ENCODE results near the gene ITGA3. TPM values are rescaled to one million over a fixed set of nuclear protein-coding genes. Genes with fewer than 3 reads are reported as not detected.
A peak's percentile ranks its signal among the peaks of the same experiment; 100 is the strongest.

ITGA3 gene
- total RNA-seq, 1 experiment from 2014 or later, result 1.4 TPM

GRCh38 chr17:50118828-50119218, 62.9 kb downstream of the ITGA3 start:
- no peak overlapping the region for H3K4me3 ChIP-seq (ENCODE audit: low read depth, low read length, poor library complexity, severe bottlenecking)
- ChIA-PET POLR2A (ENCODE audit: low non-redundant PET) (no interaction called here), CTCF (interaction anchor here (0.6 kb wide), 1 partner anchor 25 kb away, joined by 5 read pairs; no protein-coding TSS in a partner anchor)
- intact Hi-C loops (cut with micrococcal nuclease; ENCODE audit: unreplicated experiment), result no loop called here
- no peaks in the 10 kb centered on the region for H3K27me3 ChIP-seq (replicated peaks; ENCODE audit: insufficient read depth, low read depth, low read length, poor library complexity)
- peaks cover 2% of the 10 kb centered on the region for H3K36me3 ChIP-seq (ENCODE audit: insufficient read depth, low read length, poor library complexity, severe bottlenecking)
- no peak for DNase-seq (ENCODE audit: low spot score)
- H3K4me1 ChIP-seq (ENCODE audit: insufficient read depth, low read length, poor library complexity, severe bottlenecking), result peaks cover 40% of the 10 kb centered on the region
- no TSS peak for BruUV-seq (replicated peaks)
- TF ChIP-seq CTCF (conservative IDR thresholded peaks at IDR 0.05; ENCODE audit: low read depth, low read length) (no peak), EZH2 (IDR thresholded peaks at IDR 0.05; ENCODE audit: borderline replicate concordance, low read depth, low read length, poor library complexity, severe bottlenecking) (no peak)
- H3K27ac ChIP-seq (ENCODE audit: low read depth, low read length, poor library complexity, severe bottlenecking), result no peak overlapping the region
- H3K9me3 ChIP-seq (ENCODE audit: low read depth, low read length, poor library complexity, severe bottlenecking), result no peaks in the 10 kb centered on the region

DNA sequence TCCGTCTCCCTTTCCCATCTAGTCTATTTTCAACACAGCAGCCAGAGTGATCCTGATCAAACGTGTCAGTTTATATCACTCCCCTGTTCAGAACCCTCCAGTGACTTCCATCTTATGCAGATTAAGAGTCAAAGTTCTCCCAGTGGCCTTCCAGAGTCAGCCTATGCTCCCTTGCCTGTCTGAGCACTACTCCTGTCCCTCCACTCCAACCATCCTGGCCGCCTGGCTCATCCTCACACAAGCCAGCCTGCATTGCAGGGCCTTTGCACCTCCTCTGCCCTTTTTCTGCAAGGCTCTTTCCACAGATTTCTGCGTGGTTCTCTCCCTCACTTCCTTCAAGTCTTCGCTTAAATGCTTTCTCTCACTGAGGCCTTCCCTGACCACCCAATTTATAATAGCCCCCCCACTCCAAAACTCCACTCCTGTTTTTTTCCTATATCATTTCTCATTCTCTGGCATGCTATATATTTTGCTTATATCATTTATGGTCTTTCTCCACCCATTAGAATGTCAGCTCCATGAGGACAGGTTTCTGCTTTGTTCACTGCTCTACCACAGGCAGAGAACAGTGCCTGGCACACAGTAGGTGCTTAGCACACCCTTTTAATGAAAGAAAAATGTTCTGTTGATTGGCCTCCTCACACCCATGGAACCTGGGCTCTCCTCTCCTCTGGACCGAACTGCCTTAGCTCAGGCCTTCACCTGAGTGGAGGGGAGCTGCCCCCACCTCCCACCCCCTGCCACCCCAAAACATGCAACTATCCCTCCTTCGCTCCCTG, 64.8 kb downstream of the ITGA3 start:
- Histone ChIP-seq H3K27me3 (replicated peaks; ENCODE audit: insufficient read depth, low read depth, low read length, poor library complexity) (no peaks in the 10 kb centered on the region), H3K4me1 (ENCODE audit: insufficient read depth, low read length, poor library complexity, severe bottlenecking) (peaks cover 42% of the 10 kb centered on the region), H3K27ac (ENCODE audit: low read depth, low read length, poor library complexity, severe bottlenecking) (no peak overlapping the region), H3K4me3 (ENCODE audit: low read depth, low read length, poor library complexity, severe bottlenecking) (no peak overlapping the region), H3K36me3 (ENCODE audit: insufficient read depth, low read length, poor library complexity, severe bottlenecking) (no peaks in the 10 kb centered on the region), H3K9me3 (ENCODE audit: low read depth, low read length, poor library complexity, severe bottlenecking) (no peaks in the 10 kb centered on the region)
- ChIA-PET CTCF (no interaction called here), POLR2A (ENCODE audit: low non-redundant PET) (no interaction called here)
- DNase-seq (ENCODE audit: low spot score), result no peak
- no peak for TF ChIP-seq EZH2 (IDR thresholded peaks at IDR 0.05; ENCODE audit: borderline replicate concordance, low read depth, low read length, poor library complexity, severe bottlenecking)
- no peak for TF ChIP-seq CTCF (conservative IDR thresholded peaks at IDR 0.05; ENCODE audit: low read depth, low read length)
- intact Hi-C loops (cut with micrococcal nuclease; ENCODE audit: unreplicated experiment), result no loop called here
- BruUV-seq (replicated peaks), result no TSS peak

DNA sequence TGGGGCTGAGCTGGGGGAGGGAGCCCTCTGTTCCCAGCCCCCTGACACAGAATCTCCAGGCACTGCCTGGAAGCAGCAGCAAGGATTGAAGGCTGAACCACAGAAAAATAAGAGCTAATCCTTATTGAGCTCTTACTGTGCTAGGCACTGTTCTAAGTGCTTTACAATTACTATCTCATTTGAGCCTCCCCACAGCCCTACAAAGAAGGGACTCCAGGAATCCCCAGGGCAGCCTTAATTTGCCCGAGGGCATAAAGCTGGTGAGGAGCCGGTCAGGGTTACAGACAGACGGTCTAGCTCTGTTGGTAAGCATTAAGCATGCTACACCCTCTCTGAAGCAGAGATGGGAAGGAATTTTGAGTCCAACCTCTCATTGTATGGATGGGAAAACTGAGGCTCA, 67.0 kb downstream of the ITGA3 start:
- Histone ChIP-seq H3K4me1 (ENCODE audit: insufficient read depth, low read length, poor library complexity, severe bottlenecking) (peaks cover 47% of the 10 kb centered on the region), H3K27me3 (replicated peaks; ENCODE audit: insufficient read depth, low read depth, low read length, poor library complexity) (no peaks in the 10 kb centered on the region), H3K9me3 (ENCODE audit: low read depth, low read length, poor library complexity, severe bottlenecking) (no peaks in the 10 kb centered on the region), H3K36me3 (ENCODE audit: insufficient read depth, low read length, poor library complexity, severe bottlenecking) (no peaks in the 10 kb centered on the region), H3K27ac (ENCODE audit: low read depth, low read length, poor library complexity, severe bottlenecking) (peak overlapping the region; percentile 90), H3K4me3 (ENCODE audit: low read depth, low read length, poor library complexity, severe bottlenecking) (no peak overlapping the region)
- ChIA-PET POLR2A (ENCODE audit: low non-redundant PET) (no interaction called here), CTCF (interaction anchor here (0.6 to 2.1 kb wide), 4 partner anchors 8 to 55 kb away, joined by 3 to 9 read pairs (median 6); no protein-coding TSS in a partner anchor)
- no TSS peak for BruUV-seq (replicated peaks)
- intact Hi-C loops (cut with micrococcal nuclease; ENCODE audit: unreplicated experiment), result no loop called here
- DNase-seq (ENCODE audit: low spot score), result peak; percentile 81
- no peak for TF ChIP-seq CTCF (conservative IDR thresholded peaks at IDR 0.05; ENCODE audit: low read depth, low read length)

Data from A673 (cell line).